ENCODE measurements around the gene KCNMA1.

The KCNMA1 gene

DNA sequence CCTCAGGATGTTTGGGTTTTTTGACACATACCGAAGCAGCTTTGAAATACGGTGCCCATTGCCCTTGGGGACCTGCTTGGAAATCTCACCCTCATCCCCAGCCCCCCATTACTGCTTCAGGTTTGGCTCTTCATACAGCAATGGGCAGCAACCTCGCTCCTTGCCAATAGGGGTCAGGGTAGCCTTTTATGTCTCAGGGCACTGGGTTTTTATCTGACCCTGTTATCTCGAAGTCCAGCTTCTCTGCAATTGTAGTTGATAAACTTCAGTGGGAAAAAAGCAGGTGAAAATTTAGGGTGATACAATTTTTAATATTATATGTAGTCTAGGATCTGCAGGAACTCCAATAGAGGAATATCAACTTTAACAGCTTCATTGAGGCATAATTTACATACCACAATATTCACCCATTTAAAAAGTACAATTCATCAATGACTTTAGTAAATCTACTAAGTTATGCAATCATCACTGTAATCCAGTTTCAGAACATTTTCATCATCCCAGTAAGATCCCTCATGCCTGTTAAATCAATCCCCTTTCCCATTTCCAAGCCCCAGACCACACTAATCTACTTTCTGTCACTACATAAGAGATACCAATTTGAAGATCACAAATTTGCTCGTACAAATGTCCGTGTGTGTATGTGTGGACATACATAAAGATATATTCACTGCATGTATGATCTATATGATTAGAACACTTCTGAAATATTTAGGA lies 386.2 kb downstream of the KCNMA1 start:
- peak; percentile 7 for DNase-seq

DNA sequence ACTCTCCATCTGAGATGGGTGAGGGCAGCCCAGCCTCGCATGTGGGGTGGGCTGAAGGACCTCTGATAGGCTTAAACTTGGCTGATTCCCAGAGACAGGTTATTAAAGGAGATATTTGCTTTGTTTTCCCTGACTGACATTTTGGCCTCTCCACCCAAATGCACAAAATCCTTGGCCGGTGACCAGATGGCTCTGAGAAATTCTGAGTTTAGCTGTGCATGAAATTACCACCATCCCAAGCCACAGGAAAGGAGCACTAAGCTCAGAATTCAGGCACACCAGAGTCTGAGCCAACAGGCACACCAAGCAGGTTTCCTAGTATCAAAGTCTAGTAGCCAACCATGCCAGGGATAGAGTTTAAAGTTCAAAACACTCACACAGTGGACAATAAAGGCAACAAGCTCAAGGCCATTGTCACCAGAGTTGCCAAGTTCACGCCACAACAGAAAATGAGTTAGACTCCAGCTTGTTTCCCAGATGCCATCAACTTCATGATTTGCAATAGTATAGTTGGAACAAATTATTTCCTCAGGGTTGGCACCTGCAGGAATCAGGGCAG lies 387.6 kb downstream of the KCNMA1 start:
- no peak for DNase-seq

DNA sequence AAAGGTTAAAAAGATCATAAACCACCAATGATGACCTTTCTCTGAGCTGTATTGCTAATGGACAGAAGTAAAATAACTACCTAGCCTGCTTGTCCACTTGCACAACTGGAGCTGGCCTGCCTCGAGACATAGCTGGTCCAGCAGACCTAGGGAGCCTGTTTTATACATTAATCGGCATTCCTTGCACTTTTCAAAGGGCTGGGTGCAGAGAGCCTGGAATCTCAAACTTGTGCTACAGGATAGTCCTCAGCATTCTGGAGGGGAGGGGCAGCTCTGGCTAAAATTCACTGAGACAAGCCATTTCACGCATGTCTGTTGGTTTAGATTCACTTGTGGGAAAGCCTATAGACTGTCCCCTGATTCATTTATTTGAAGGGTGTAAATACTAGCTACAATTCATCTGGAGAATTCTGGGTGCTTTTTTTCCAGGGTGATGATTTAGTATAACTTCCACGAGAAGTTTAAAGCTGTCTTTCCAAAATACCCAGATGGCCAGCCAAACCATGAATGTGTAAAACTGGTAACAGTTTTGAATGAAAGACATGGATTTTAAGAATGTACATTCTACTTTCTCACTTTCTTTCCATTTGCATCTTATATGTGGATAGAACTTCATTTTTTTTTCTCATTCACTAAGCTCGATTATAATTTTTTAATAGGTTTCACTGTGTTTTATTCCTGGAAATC lies 389.4 kb downstream of the KCNMA1 start:
- DNase-seq, result no peak

DNA sequence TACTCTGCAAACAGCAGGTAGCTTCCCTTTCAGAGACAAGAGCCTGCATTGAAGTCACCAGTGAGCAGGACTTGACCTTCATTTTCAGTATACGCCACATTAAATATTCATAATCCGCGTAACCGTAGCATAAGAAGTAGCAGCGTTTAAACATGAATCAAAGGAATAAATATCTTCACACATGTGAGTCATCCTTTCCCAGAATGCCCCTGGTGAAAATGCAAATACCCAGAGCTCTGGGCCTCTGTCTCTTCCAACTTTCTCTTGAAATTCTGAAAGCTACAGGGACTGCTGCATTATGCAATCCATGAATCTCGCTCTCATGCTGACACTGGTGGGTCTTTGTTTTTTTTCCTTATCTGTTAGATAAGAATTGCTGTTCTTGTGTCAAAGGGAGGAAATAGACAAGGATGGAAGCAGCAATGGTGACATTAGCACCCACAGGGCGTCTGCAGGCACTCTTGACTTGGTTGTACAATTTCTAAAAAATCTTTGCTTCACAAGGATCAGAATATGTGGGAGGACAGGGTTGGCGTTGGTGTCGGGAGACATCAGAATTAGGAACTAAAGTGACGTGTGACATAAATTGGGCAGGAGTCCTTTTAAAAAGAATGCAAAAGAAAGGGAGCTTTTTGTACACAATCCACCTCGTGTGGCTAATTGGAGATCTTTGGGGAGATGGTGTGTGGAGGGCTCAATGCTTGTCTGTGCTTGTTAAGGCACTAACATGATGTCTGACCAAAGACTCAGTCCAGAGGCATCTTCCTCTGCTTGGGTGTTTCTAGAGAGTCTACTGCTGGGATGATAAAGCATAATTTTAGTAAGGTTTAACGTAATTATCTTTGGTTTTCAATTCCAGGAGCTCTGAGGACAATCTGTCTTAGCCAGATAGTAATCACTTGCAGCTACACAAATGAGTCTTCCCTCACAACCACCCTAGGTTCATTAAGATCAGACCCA lies 390.3 kb downstream of the KCNMA1 start:
- no peak for DNase-seq

DNA sequence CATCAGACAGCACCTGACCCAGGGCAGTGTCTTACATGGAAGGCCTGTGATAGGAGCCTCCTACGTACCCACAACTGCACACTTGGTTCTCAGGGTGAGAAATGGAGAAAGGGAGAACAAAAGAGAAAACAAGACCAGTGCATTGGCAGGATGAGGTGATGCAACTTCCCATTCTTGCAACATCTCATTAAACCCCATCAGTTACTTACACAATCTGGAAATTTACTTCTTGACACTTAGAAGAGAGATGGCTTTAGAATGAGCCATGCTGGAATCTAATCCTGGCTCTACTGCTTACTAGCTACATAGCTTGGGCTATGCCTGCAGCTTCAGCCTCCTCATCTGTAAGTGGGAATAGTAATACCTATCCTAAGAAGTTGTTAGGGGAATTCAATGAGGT lies 391.7 kb downstream of the KCNMA1 start:
- peak; percentile 4 for DNase-seq

DNA sequence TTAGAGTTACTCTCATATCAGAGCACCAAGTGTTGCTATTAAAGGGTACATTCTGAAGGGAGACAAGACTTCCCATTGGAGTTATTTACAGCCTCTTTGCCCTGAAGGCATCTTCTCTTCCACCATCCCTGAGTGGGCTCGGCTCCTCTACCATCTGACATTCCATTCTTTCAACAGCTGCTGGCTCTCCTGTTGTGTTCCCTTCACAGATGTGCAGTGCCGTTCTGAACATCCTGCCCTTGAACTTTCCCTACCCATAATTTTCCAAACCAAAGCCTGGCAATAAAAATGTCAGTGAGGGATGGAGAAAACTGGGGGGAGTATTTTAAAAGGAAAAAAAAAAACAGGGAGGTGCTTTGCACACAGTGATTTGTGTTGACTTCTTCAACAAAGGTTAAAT lies 392.9 kb downstream of the KCNMA1 start:
- DNase-seq, result no peak

DNA sequence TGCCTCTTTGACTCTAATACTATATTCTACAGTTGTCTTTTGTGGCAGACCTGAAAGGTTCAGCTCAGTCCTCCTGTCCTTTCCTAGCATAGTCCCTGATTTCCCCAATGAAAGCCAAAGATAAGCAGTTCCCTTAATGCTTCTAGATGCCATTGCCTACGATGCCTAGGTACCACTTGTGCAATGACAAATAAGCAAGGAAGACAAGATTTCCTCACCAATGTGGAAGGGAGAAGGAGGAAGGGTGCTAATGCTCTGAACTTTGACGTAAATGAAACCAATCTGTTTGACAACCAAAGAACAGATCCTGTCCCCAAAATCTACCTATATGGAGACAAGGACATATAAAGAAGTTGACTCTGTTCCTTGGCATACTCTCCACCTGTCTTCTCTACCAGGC lies 393.3 kb downstream of the KCNMA1 start:
- no peak for DNase-seq

DNA sequence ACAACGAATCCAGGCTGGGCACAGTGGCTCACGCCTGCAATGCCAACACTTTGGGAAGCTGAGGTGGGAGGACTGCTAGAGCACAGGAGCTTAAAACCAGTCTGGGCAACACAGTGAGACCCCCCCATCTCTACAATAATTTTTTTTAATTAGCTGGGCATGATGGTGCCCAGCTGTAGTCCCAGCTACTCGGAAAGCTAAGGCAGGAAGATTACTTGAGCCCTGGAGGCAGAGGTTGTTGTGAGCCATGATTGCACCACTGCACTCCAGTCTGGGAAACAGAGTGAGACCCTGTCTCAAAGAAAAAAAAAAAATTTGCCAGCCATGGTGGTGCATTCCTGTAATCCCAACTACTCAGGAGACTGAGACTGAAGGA lies 396.3 kb downstream of the KCNMA1 start:
- no peak for DNase-seq

DNA sequence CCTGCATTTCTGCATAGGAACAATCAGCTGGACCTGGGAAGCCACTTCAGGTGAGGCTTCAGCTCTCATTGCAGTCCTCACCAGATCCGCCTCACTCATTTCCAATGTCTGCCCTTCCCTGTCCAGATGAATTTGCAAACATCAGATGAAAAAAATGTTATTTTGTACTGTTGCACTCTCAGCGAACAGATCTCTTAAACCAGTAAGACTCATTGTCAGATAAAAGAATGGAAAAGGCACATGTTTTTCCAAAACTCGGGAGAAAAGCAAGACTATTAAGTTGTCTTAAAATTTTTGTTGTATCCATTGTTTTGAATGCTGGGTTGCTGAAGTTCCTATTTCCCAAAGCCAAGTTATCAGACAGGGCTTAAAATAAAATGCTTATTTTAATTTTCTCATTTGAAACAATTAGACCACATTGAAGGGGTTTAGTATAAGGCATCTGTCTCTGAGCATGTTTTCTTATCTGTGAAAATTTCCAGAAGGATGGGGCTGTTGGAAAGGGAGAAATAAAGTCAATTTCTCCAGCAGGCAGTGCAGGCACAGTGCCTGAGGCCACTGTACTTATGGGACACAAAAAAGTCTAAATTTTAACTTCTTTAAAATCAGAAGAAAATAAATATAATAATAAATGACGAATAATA lies 396.8 kb downstream of the KCNMA1 start:
- DNase-seq, result no peak

DNA sequence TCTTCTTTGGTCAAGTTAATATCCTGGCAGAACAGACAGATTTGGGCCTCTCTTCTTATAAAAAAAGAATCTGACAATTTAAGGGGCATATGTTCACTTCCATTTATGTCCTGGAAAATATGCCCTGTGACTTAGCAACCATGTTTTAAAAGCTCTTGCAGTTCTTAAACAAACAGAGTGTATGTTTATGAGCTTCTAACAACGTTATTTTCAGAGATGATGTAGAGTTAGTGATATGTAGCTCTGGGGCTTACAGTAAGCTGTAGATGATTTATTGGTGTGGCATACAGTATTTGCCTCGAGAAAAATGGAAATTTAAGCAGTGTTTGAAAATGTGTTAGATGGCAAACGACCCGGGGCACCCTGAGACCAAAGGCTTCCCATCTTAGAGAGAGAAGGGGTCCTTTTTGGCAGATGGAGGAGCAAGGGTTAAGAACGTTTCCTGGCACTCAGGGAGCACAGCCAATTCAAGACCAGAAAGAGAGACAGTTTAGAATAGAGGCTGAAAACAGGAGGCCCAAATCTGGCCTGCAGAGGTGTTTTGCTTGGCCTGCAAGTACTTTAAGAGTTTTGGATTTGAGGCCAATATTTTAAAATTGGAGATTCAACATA lies 397.5 kb downstream of the KCNMA1 start:
- no peak for DNase-seq

DNA sequence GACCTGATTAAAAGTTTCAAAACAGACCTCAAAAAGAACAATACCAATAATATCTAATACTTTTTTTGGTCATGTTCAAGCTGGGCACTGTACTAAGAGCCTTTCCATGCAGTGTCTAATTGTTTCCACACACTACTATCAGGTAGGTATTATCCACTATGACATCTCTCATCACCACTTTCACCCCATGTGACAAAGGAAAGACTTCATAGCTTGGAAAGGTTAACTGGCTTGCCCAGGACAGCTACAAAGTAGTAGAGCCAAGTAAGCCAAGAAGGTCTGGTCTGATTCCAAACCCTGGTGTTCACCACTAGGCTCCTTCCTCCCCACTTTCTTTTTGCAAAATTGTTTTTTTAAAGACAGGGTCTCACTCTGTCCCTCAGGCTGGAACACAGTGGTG lies 400.5 kb downstream of the KCNMA1 start:
- DNase-seq, result no peak

DNA sequence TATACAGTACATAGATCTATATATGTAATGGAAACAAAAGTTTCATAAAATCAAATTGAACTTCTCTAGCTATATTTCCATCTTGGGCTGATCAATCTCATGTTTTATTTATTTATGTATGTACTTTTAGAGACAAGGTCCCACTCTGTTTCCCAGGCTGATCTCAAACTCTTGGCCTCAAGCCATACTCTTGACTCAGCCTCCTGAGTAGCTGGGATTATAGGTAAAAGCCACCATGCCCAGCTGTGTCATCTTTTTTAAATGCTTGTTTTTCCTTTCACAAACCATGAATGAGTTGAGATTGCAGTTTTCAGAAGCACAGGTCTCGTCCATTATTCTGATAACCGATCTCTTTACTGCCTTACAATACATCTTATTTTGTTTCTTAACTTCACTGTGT lies 400.9 kb downstream of the KCNMA1 start:
- no peak for DNase-seq

DNA sequence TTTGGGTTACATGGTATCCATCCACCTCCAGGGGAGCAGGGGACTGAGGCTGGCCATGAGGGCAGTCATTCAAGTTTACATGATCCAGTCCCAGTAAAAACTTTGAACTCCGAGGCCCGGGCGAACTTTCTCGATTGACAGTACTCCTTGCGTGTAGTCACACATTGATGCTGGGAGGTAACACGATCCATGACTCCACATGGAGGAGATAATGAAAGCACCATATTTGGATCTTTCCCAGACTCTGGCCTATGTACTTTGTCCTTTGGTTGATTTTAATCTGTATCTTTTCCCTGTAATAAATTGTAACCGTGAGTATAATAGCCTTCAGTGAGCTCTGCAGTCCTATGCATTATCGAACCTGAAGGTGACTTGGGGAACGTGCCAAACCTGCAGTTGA lies 401.6 kb downstream of the KCNMA1 start:
- no peak for DNase-seq

DNA sequence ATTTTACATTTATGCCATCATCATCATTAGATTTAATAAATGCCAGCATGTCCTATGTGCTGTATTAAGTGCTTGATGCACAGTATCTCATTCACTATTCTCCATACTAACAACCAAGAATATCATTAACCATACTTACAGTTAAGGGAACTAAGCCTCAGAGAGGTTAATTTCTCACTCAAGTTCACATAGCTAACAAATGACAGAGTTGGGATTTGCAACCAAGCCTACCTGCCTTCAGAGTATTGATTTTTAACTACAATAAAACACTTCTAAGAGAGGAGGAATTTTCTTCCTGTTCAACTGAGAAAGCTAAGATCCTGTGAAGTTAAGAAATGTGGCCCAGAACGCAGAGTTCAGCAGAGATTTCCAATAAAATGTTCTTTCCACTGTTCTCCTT lies 403.0 kb downstream of the KCNMA1 start:
- DNase-seq, result no peak

DNA sequence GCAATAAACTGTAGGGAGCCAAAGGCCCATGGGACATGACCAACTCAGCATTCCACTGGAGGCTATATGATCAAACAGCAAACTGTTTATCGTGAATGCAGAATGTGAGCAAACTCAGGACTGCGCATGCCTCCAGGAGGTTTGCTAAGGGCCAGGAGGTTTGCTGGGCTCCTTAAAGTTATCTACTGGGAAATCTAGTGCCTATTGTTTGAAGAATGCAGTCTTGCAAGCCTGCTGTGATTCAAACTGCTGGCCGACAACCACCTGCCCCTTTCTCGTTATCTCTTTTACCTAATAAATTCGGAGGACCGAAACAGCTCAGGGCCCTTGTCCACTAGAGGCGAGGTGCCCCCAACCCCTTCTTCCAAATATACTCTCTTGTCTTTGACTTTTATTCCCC lies 404.1 kb downstream of the KCNMA1 start:
- no peak for DNase-seq

DNA sequence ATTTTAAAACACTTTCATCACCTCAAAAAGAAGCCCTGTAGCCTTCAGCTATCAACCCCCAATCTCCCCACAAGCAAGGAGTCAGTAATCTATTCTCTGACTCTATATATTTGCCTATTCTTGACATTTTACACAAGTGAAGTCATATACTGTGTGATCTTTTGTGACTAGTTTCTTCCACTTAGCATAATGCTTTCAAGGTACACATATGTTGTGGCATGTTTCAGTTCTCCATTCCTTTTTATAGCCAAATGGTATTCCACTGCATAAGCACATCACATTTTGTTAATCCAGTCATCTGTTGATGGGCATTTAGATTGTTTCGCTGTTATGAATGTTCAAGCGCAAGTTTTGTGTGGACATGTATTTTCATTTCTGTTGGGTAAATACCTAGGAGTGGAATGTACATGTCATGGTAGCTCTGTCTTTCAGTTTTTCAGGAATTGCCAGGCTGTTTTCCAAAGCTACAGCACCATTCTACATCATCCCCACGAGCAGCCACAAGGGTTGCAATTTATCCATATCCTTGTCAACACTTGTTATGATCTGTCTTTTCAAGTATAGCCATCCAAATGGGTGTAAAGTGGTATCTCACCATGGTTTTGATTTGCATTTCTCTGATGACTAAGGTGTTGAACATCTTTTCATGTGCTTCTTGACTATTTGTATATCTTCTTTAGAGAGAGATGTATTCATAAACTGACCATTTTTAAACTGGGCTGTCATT lies 405.6 kb downstream of the KCNMA1 start:
- no peak for DNase-seq

DNA sequence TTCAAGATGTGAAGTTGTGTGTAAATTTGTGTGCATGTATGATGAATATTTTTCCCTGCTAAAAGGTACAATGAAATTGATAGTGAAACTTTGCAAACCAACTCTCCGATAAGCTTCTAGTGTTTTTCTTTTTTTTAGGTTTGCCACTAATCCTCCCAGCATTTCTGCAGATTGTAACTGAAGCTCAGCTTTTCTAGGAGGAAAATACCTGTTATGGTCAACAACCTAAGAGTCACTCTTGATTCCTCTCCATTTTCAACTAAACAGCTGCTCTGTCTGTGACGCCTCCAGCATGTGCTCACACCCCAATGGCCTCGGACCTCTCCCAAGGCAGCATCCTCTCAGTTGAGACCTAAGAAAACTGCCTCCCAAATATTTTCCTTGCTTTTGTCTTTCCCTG lies 406.2 kb downstream of the KCNMA1 start:
- no peak for DNase-seq

DNA sequence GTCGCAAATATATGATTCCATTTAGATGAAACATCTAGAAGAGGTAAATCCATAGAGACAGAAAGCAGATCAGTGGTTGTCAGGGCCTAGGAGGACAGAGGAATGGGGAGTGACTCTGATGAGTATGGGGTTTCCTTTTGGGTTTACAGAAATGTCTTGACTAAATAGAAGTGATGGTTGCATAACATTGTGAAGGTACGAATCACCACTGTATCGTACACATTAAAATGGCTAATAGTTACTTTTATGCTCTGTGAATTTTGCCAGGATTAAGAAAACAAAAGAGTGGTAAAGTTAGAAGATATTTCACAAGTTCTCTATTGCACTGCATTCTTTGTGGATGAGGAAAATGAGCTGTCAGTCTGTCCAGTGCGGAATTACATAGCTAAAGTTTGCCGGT lies 407.4 kb downstream of the KCNMA1 start:
- no peak for DNase-seq

DNA sequence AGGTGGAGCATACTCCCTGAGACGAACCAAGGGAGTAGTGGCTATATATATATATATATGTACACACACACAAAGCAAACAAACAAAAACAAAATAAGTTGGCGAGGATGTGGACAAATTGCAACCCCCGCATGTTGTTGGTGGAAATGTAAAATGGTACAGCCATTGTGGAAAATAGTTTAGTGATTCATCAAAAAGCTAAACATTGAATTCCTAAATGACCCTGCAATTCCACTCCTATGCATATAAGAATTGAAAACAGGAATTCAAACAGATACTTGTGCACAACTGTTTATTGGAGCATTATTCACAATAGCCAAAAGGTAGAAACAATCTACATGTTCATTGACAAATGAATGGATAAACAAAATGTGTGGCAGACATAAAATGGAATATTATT lies 407.9 kb downstream of the KCNMA1 start:
- no peak for DNase-seq

DNA sequence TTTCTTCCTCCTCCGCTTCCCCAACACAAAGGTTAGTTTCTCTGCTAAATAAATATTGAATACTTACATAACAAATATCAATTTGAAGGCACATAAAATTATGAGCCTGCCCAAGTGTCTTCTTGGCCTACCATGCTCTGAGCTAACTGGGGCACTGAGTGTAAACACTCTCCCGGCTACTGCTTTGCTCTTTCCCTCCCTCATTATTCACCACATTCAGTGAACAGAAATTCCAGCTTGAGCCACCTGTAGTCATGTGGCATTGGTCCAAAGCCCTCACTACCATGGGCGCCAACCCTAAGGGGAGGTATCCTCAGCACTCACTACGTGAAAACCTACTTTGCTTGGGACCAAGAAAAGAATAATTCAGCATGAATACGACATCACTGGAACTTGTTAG lies 409.0 kb downstream of the KCNMA1 start:
- no peak for DNase-seq

DNA sequence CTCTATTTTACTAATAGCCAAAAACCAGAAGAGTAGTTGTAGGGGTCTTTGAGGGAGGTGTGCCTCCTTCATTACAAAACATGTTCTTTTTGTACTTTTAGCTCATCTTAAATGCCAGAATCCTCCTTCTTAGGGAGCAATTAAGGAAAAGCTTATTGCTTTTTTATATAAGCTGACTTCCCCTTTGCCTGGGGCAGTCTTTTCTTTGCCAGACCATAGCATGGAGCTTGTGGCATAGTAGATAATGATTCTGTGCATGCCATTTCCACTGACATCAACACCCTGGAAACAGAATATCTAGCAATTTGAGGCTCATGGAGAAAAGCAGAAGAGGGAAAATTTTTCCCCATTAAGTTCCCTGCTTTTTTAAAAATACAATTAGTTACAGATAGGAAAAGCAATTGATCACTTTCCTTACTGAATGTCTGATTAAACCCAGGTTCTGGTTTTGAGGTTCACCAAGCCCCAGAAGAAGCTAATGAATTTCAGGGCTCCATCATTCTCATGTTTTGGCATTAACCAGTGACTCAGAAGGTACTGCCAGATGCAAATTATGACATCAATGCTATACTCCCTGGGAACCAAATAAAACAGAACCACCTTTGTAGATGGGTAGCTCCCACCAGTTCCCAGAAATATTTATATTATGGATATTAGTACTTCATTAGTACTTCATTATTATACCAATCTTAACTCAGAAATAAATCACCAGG lies 410.6 kb downstream of the KCNMA1 start:
- DNase-seq, result no peak

Data from CD4-positive, alpha-beta T cell treated with Interleukin-4 for 4 hours (primary cell).